ENCODE measurements around the gene RNF26.

RNF26 gene

GRCh38 chr11:119320776-119321524 is 13.4 kb upstream of the RNF26 start:
- Histone ChIP-seq H3K36me3 (ENCODE audit: control insufficient read depth, insufficient read depth, low read length) (no peaks in the 10 kb centered on the region), H3K4me3 (ENCODE audit: insufficient read depth, low read depth, low read length) (peak overlapping the region; percentile 40), H3K9me3 (ENCODE audit: control insufficient read depth, low read length) (no peaks in the 10 kb centered on the region), H3K27me3 (ENCODE audit: control insufficient read depth, insufficient read depth, low read length, poor library complexity, severe bottlenecking) (peaks cover 19% of the 10 kb centered on the region), H3K27ac (ENCODE audit: insufficient read depth, low read depth, low read length, poor library complexity, severe bottlenecking) (peak overlapping the region; percentile 64), H3K4me1 (ENCODE audit: control insufficient read depth, insufficient read depth, low read length) (peaks cover 47% of the 10 kb centered on the region)
- WGBS, 2 experiments, result 2 to 3% methylated on average over 60 of the region's 60 CpGs

DNA sequence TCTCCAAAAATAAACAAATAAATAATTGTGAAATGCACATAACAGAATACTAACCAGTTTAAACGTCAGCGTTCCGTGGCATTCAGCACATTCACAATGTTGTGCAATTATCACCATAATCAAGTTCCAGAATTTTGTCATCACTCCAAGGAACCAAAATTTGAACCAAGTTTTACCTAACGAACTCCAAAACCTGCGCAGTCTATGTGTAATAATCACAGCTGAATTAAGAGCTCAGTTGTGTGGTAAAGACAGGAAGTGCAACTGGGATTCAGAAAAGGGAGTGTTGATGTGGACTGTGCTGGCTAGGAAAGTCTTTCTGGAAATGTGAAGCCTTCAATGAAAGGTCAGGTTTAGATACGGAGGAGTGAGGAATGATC is 12.0 kb upstream of the RNF26 start:
- H3K36me3 ChIP-seq (ENCODE audit: control insufficient read depth, insufficient read depth, low read length), result no peaks in the 10 kb centered on the region
- peaks cover 41% of the 10 kb centered on the region for H3K4me1 ChIP-seq (ENCODE audit: control insufficient read depth, insufficient read depth, low read length)
- no peaks in the 10 kb centered on the region for H3K9me3 ChIP-seq (ENCODE audit: control insufficient read depth, low read length)
- no peak overlapping the region for H3K4me3 ChIP-seq (ENCODE audit: insufficient read depth, low read depth, low read length)
- H3K27me3 ChIP-seq (ENCODE audit: control insufficient read depth, insufficient read depth, low read length, poor library complexity, severe bottlenecking), result peaks cover 6% of the 10 kb centered on the region
- WGBS, 2 experiments, result 95 to 97% methylated on average over 6 of the region's 6 CpGs
- H3K27ac ChIP-seq (ENCODE audit: insufficient read depth, low read depth, low read length, poor library complexity, severe bottlenecking), result no peak overlapping the region

GRCh38 chr11:119322921-119323531 is 11.3 kb upstream of the RNF26 start:
- no peaks in the 10 kb centered on the region for H3K27me3 ChIP-seq (ENCODE audit: control insufficient read depth, insufficient read depth, low read length, poor library complexity, severe bottlenecking)
- no peaks in the 10 kb centered on the region for H3K36me3 ChIP-seq (ENCODE audit: control insufficient read depth, insufficient read depth, low read length)
- H3K27ac ChIP-seq (ENCODE audit: insufficient read depth, low read depth, low read length, poor library complexity, severe bottlenecking), result no peak overlapping the region
- no peak overlapping the region for H3K4me3 ChIP-seq (ENCODE audit: insufficient read depth, low read depth, low read length)
- H3K4me1 ChIP-seq (ENCODE audit: control insufficient read depth, insufficient read depth, low read length), result peaks cover 34% of the 10 kb centered on the region
- 91 to 94% methylated on average over 20 of the region's 20 CpGs for WGBS, 2 experiments
- H3K9me3 ChIP-seq (ENCODE audit: control insufficient read depth, low read length), result no peaks in the 10 kb centered on the region

GRCh38 chr11:119323532-119324033 is 10.7 kb upstream of the RNF26 start:
- 44% methylated on average over 8 of the region's 8 CpGs for WGBS, 2 experiments
- H3K9me3 ChIP-seq (ENCODE audit: control insufficient read depth, low read length), result no peaks in the 10 kb centered on the region

GRCh38 chr11:119324189-119324588 is 10.1 kb upstream of the RNF26 start:
- H3K27me3 ChIP-seq (ENCODE audit: control insufficient read depth, insufficient read depth, low read length, poor library complexity, severe bottlenecking), result no peaks in the 10 kb centered on the region
- no peaks in the 10 kb centered on the region for H3K9me3 ChIP-seq (ENCODE audit: control insufficient read depth, low read length)
- WGBS, 2 experiments, result 90 to 91% methylated on average over 4 of the region's 4 CpGs
- no peak overlapping the region for H3K4me3 ChIP-seq (ENCODE audit: insufficient read depth, low read depth, low read length)
- no peaks in the 10 kb centered on the region for H3K36me3 ChIP-seq (ENCODE audit: control insufficient read depth, insufficient read depth, low read length)
- peaks cover 23% of the 10 kb centered on the region for H3K4me1 ChIP-seq (ENCODE audit: control insufficient read depth, insufficient read depth, low read length)
- H3K27ac ChIP-seq (ENCODE audit: insufficient read depth, low read depth, low read length, poor library complexity, severe bottlenecking), result no peak overlapping the region

More at GRCh38 chr11:119323532-119324033, 10.7 kb upstream of the RNF26 start:
- no peak overlapping the region for H3K4me3 ChIP-seq (ENCODE audit: insufficient read depth, low read depth, low read length)
- H3K36me3 ChIP-seq (ENCODE audit: control insufficient read depth, insufficient read depth, low read length), result no peaks in the 10 kb centered on the region
- H3K27me3 ChIP-seq (ENCODE audit: control insufficient read depth, insufficient read depth, low read length, poor library complexity, severe bottlenecking), result no peaks in the 10 kb centered on the region
- H3K4me1 ChIP-seq (ENCODE audit: control insufficient read depth, insufficient read depth, low read length), result peaks cover 29% of the 10 kb centered on the region
- H3K27ac ChIP-seq (ENCODE audit: insufficient read depth, low read depth, low read length, poor library complexity, severe bottlenecking), result no peak overlapping the region

DNA sequence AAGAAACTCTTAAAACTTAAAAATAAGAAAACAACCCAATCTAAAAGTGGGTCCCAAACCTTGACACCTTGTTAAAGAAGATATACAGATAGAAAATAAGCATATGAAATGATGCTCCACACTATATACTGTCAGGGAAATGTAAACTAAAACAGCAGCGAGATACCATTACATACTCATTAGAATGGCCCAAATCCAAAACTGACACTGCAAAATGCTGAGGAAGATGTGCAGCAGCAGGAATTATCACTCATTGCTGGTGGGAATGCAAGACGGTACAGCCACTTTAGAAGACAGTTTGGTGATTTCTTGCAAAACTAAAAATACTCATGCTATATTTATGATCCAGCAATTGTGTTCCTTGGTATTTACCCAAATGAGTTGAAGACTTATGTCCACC is 5.0 kb upstream of the RNF26 start:
- Histone ChIP-seq H3K4me1 (ENCODE audit: control insufficient read depth, insufficient read depth, low read length) (no peaks in the 10 kb centered on the region), H3K27ac (ENCODE audit: insufficient read depth, low read depth, low read length, poor library complexity, severe bottlenecking) (no peak overlapping the region), H3K27me3 (ENCODE audit: control insufficient read depth, insufficient read depth, low read length, poor library complexity, severe bottlenecking) (no peaks in the 10 kb centered on the region), H3K36me3 (ENCODE audit: control insufficient read depth, insufficient read depth, low read length) (no peaks in the 10 kb centered on the region), H3K4me3 (ENCODE audit: insufficient read depth, low read depth, low read length) (no peak overlapping the region), H3K9me3 (ENCODE audit: control insufficient read depth, low read length) (no peaks in the 10 kb centered on the region)
- 92 to 94% methylated on average over 2 of the region's 2 CpGs for WGBS, 2 experiments

GRCh38 chr11:119330237-119330636 is 4.1 kb upstream of the RNF26 start:
- Histone ChIP-seq H3K9me3 (ENCODE audit: control insufficient read depth, low read length) (no peaks in the 10 kb centered on the region), H3K36me3 (ENCODE audit: control insufficient read depth, insufficient read depth, low read length) (no peaks in the 10 kb centered on the region), H3K4me1 (ENCODE audit: control insufficient read depth, insufficient read depth, low read length) (peaks cover 4% of the 10 kb centered on the region), H3K27ac (ENCODE audit: insufficient read depth, low read depth, low read length, poor library complexity, severe bottlenecking) (no peak overlapping the region), H3K27me3 (ENCODE audit: control insufficient read depth, insufficient read depth, low read length, poor library complexity, severe bottlenecking) (no peaks in the 10 kb centered on the region), H3K4me3 (ENCODE audit: insufficient read depth, low read depth, low read length) (no peak overlapping the region)
- 83 to 87% methylated on average over 1 of the region's 1 CpG for WGBS, 2 experiments

DNA sequence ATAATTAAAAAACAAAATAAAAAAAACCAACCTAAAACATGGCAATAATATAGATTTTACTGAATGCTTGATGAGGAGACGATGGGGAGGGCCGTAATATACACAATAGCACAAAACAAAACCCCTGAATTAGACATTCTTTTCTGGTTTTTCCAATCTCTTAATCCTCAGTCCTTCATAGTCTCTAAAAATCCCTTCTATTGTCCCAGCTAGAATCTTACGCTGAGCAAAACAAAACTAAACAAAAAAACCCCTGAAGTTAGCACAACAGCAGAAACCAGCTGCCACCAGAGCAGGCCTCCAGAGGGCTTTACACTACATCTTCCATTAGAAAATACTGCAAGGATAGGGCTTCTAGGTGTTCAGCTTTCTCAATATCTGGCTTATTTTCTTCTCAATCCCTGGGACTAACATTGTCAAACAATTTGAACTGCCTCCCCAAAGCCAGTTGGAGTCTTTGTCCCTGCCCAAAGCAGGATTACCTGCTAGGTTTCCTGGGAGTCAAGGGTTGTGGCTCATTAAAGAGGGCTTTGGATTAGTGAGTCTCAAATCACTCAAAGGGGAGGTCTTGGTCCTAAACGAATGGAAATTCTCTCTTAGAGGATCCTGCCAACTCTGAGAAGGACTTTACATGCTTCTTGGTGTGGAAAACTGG is 2.1 kb upstream of the RNF26 start:
- Histone ChIP-seq H3K27me3 (ENCODE audit: control insufficient read depth, insufficient read depth, low read length, poor library complexity, severe bottlenecking) (no peaks in the 10 kb centered on the region), H3K9me3 (ENCODE audit: control insufficient read depth, low read length) (no peaks in the 10 kb centered on the region), H3K27ac (ENCODE audit: insufficient read depth, low read depth, low read length, poor library complexity, severe bottlenecking) (peak overlapping the region; percentile 75), H3K4me1 (ENCODE audit: control insufficient read depth, insufficient read depth, low read length) (peaks cover 23% of the 10 kb centered on the region), H3K4me3 (ENCODE audit: insufficient read depth, low read depth, low read length) (no peak overlapping the region), H3K36me3 (ENCODE audit: control insufficient read depth, insufficient read depth, low read length) (peaks cover 5% of the 10 kb centered on the region)
- WGBS, 2 experiments, result 66 to 70% methylated on average over 4 of the region's 4 CpGs

- H3K27me3 ChIP-seq (ENCODE audit: control insufficient read depth, insufficient read depth, low read length, poor library complexity, severe bottlenecking), result peaks cover 15% of the 10 kb centered on the region
- peaks cover 31% of the 10 kb centered on the region for H3K4me1 ChIP-seq (ENCODE audit: control insufficient read depth, insufficient read depth, low read length)
- no peaks in the 10 kb centered on the region for H3K9me3 ChIP-seq (ENCODE audit: control insufficient read depth, low read length)
- peaks cover 5% of the 10 kb centered on the region for H3K36me3 ChIP-seq (ENCODE audit: control insufficient read depth, insufficient read depth, low read length)
- peak overlapping the region; percentile 97 for H3K4me3 ChIP-seq (ENCODE audit: insufficient read depth, low read depth, low read length)
- H3K27ac ChIP-seq (ENCODE audit: insufficient read depth, low read depth, low read length, poor library complexity, severe bottlenecking), result no peak overlapping the region
- 83 to 85% methylated on average over 15 of the region's 15 CpGs for WGBS, 2 experiments
These were observed 846 bp downstream of the RNF26 start for GRCh38 chr11:119335091-119335654.
